Activated CD4-positive, alpha-beta T cell treated with anti-CD3 and anti-CD28 coated beads for 36 hours (primary cell): ENCODE data around the gene CD209. TPM values are rescaled to one million over a fixed set of nuclear protein-coding genes. Genes with fewer than 3 reads are reported as not detected.

Experiments
- ATAC-seq: fragments of 200-7000 bp; cut with Tn5 transposase; one replicate; pipeline ENCODE4 v1.10.0; 2021; ENCODE audit warnings: mild to moderate bottlenecking, moderate library complexity
- CTCF ChIA-PET: fragments of 350-600 bp; sonication (Branson Sonifier 250); formaldehyde crosslinking; loops from one replicate; lab custom pipeline; 2021; ENCODE audit warnings: antibody characterized with exemption; lab: Charles Lee
- POLR2A ChIA-PET: fragments of 350-600 bp; sonication (Branson Sonifier 250); formaldehyde crosslinking; loops from one replicate; lab custom pipeline; 2021; ENCODE audit warnings: antibody characterized with exemption, inconsistent platforms; lab: Charles Lee
- DNase-seq: peaks from one replicate; pipeline ENCODE4 v3.0.0-alpha.2; 2020
- H3K27ac Mint-ChIP-seq: one replicate; pipeline ENCODE4 v1.8.0; 2021; ENCODE audit warnings: mixed read lengths
- H3K27me3 Mint-ChIP-seq: one replicate; pipeline ENCODE4 v1.8.0; 2021; ENCODE audit warnings: mixed read lengths
- H3K36me3 Mint-ChIP-seq: one replicate; pipeline ENCODE4 v1.8.0; 2021; ENCODE audit warnings: low read depth, mixed read lengths
- H3K4me1 Mint-ChIP-seq: one replicate; pipeline ENCODE4 v1.8.0; 2021; ENCODE audit warnings: mixed read lengths
- H3K4me3 Mint-ChIP-seq: one replicate; pipeline ENCODE4 v1.8.0; 2021; ENCODE audit warnings: mild to moderate bottlenecking, moderate library complexity, mixed read lengths
- H3K9me3 Mint-ChIP-seq: one replicate; pipeline ENCODE4 v1.8.0; 2021; ENCODE audit warnings: low read depth, mixed read lengths
- intact Hi-C, 2 experiments: fragments of 100-400 bp; cut with DNase I in 1 of 2; cut with micrococcal nuclease in 1 of 2; formaldehyde crosslinking; loops; one replicate each; pipeline versions ENCODE4 v1.14.2 to v1.15.1; 2022 to 2024; cut with DNase I, micrococcal nuclease
- total RNA-seq, 2 experiments: library from RNA; stranded (reverse); gene quantifications; one replicate each; pipeline ENCODE4 v1.2.3, GENCODE V29; 2021

The CD209 gene
- total RNA-seq, 2 experiments from 2014 or later = not detected

DNA sequence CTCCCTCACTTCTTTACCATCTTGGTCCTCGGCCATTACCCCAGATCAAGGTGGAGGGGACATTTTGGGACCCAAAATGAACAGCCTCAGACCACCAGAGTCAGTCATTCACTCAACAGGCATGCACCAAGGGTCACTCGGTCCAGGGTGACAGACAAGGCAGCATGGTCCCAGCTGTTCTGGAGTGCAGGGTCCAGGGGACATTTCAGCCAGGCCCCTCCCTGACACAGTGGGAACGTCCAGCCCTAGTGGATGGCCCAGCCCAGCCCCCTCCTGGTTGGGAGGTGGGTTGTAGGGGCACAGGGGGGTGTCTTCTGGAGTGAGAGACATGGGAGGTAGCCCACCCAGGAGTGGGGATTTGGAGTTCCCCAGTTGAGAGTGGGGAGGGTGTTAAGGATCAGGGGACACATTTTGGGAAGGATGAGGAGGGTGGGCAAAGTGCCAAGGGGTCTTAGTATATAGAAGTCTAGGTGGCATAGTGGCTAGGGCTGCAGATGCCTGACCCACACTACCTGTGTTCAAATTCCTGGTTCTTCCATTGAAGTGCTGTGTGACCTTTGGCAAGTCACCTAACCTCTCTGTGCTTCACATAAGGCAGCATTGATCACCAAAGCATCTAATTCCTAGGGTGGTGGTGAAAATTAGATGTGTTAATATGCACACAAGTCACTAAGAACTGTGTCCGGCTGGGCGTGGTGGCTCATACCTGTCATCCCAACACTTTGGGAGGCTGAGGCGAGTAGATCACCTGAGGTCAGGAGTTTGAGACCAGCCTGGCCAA lies 42.9 kb downstream of the CD209 start:
- Mint-ChIP-seq H3K27me3 (no peaks in the 10 kb centered on the region), H3K9me3 (no peaks in the 10 kb centered on the region), H3K27ac (no peak overlapping the region), H3K4me3 (no peak overlapping the region), H3K4me1 (peaks cover 45% of the 10 kb centered on the region), H3K36me3 (no peaks in the 10 kb centered on the region)
- DNase-seq = no peak
- POLR2A ChIA-PET = interaction anchor here (0.7 kb wide), 2 partner anchors 18 to 136 kb away, joined by 3 read pairs; no protein-coding TSS in a partner anchor
- intact Hi-C loops = loop anchor here (1.0 to 5.0 kb wide), 3 partner anchors 33 to 103 kb away; no protein-coding TSS in a partner anchor
- CTCF ChIA-PET = interaction anchor here (2.2 kb wide), 1 partner anchor 137 kb away, joined by 8 read pairs; no protein-coding TSS in a partner anchor
- ATAC-seq = no peak

DNA sequence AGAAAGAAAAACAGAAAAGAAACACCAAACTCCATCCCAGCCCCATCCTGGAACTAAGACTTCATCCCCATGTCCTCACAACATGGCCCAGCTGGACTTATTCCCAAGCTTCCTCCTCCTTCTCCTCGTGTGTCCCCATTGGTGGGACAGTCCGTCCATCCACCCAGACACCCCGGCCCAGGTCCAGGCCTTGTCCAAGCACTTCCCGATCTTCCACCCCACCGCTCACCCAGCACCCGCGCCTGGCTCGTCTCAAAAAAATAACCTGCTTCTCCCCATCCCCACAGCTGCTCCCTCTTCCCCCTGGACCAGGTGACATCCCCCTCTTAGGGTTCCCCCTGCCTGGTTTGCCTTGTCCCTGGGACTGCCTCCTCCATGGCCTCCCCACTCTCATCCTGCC lies 44.0 kb downstream of the CD209 start:
- ATAC-seq = no peak
- intact Hi-C loops = loop anchor here in 1 of 2 experiments (5.0 kb wide), 1 partner anchor 34 kb away; no protein-coding TSS in a partner anchor
- Mint-ChIP-seq H3K9me3 (no peaks in the 10 kb centered on the region), H3K27ac (no peak overlapping the region), H3K27me3 (peaks cover 5% of the 10 kb centered on the region), H3K4me1 (peaks cover 50% of the 10 kb centered on the region), H3K4me3 (no peak overlapping the region), H3K36me3 (no peaks in the 10 kb centered on the region)
- POLR2A ChIA-PET = no interaction called here
- DNase-seq = no peak
- CTCF ChIA-PET = no interaction called here

DNA sequence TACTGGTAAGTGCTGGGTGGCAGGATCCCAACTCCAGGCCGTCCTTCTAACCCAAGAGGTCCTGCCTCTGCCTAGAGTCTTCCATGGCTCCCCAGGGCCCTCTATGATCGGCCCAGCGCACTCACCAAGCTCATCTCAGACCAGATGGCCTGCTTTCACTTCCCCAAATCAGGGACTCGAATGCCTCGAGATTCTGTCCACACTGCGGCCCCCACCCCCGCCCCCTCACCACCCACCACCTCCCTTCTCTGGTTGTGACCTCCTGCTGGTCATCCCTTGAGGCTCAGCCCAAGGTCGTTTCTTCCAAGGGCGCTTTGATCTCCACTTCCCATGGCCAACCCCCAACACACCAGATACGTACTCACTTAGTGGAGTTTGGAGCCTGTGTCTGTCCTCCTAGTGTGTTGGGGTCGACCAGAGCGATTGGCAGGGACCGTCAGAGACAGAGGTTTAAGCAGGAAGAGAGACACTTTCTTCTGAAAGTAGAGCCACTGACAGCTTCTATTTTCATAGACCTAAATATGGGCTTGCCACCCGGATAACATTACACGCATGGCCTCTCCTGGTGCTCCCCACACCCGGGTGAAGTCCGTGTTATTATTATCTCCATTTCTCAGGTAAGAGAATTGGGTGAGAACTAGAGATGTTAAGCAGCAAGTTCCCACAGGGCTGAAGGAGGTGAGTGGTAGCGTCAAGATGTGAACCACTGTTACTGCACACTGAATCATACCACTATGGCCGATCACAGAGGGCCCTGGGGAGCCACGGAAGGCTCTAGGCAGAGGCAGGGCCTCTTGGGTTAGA lies 45.5 kb downstream of the CD209 start, which contains the start of gene FCER2:
FCER2 (minus strand) TSS at position 478 of the 804 bp plus-strand sequence. CDS start 2,371 bp downstream, outside the sequence.
- Mint-ChIP-seq H3K27ac (peak within 1 kb of the TSS; percentile 38), H3K36me3 (no peaks in the 10 kb centered on the region), H3K27me3 (peaks cover 8% of the 10 kb centered on the region), H3K4me3 (no peak within 1 kb of the TSS), H3K4me1 (peaks cover 44% of the 10 kb centered on the region), H3K9me3 (no peaks in the 10 kb centered on the region)
- POLR2A ChIA-PET = no interaction called here
- DNase-seq (no peak), ATAC-seq (no peak)
- CTCF ChIA-PET = interaction anchor here (0.6 kb wide), 2 partner anchors 242 to 281 kb away, joined by 3 read pairs; partner anchors contain the start of gene TIMM44
- intact Hi-C loops = loop anchor here in 1 of 2 experiments (5.0 kb wide), 1 partner anchor 35 kb away; no protein-coding TSS in a partner anchor

DNA sequence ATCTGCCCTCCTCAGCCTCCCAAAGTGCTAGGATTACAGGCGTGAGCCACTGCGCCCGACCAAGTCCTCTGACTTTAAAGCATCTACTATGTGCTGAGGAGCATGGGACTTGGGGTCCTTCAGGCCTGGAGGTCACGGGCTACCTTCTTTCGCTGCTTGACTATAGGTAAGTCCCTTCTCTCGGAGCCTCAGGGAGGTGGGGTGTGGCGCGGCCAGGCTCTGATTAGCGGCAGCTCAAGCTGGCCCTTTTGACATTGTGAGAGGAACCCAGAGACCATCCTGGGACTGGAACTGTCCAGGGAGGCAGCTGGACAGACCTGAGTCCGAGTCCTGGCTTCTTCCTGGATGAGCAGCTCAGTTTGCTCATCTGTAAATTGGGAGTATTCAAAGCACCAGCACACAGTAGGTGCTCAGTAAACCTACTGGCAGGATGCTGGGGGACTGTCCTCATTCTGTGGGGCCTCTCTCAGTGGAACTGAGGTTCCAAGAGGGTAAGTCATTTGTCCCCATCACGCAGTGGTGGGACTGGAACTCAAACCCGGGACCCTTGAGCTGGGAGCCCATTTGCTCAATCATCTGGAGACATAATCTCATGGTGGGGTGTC lies 46.2 kb downstream of the CD209 start:
- DNase-seq = no peak
- ChIA-PET CTCF (interaction anchor here (0.6 to 1.5 kb wide), 3 partner anchors 133 to 281 kb away, joined by 3 to 4 read pairs (median 3); partner anchors contain the start of gene TIMM44), POLR2A (no interaction called here)
- no peaks in the 10 kb centered on the region for H3K36me3 Mint-ChIP-seq
- H3K4me1 Mint-ChIP-seq = peaks cover 37% of the 10 kb centered on the region
- H3K27ac Mint-ChIP-seq = no peak overlapping the region
- no peak for ATAC-seq
- intact Hi-C loops = loop anchor here in 1 of 2 experiments (5.0 kb wide), 1 partner anchor 36 kb away; no protein-coding TSS in a partner anchor
- no peak overlapping the region for H3K4me3 Mint-ChIP-seq
- H3K27me3 Mint-ChIP-seq = peaks cover 11% of the 10 kb centered on the region
- H3K9me3 Mint-ChIP-seq = no peaks in the 10 kb centered on the region

DNA sequence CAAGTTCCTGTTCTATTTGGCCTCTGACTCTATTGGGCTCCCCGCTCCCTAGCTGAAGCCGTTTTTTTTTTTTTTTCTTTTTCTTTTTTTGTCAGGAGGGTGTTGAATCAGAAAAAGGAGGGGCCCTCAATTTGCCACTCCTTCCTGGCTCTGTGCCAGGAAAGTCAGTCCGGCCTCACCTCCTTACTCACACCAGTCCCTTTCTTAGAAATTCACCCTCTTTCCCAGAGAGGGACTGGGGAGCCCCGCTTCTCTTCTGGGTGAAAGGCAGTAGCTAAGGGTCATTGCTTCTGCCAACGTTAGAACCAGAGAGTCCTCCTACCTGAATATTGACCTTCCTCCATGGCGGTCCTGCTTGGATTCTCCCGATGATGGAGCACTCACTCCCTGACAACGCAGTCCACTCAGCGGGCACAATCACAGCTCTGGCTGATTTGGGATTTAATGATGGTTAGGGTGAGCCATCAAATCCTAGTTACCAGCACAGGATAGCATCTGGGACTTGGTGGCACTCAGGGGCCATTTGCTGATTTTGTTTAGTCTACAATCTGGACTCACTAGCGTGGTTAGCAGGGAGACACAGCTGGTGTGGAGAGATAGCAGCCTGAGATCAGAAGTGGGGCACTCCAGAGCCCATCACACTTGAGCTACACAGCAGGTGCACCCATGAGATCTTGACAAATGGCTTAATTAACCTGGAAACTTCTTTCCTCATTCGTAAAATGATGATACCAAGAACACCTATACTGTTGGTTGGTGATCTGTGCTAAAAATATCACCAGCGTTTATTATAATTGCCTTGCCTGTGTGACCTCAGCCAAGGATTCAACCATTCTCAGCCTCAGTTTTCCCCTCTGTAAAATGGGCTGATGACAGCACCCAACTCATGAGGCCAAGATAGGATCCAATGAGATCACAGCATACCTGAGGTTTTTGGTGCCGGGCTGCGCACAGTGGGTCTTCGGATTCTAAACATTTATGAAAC lies 47.6 kb downstream of the CD209 start:
- POLR2A ChIA-PET = no interaction called here
- DNase-seq (peak; percentile 80), ATAC-seq (peak; percentile 78)
- no peaks in the 10 kb centered on the region for H3K9me3 Mint-ChIP-seq
- H3K4me3 Mint-ChIP-seq = peak overlapping the region; percentile 46
- H3K4me1 Mint-ChIP-seq = peaks cover 23% of the 10 kb centered on the region
- CTCF ChIA-PET = interaction anchor here (0.6 to 1.5 kb wide), 4 partner anchors 19 to 132 kb away, joined by 3 to 4 read pairs (median 4); partner anchors contain the start of gene TRAPPC5
- no peaks in the 10 kb centered on the region for H3K36me3 Mint-ChIP-seq
- intact Hi-C loops = loop anchor here (2.0 to 5.0 kb wide), 3 partner anchors 38 to 73 kb away; no protein-coding TSS in a partner anchor
- H3K27ac Mint-ChIP-seq = peak overlapping the region; percentile 39
- peaks cover 13% of the 10 kb centered on the region for H3K27me3 Mint-ChIP-seq

DNA sequence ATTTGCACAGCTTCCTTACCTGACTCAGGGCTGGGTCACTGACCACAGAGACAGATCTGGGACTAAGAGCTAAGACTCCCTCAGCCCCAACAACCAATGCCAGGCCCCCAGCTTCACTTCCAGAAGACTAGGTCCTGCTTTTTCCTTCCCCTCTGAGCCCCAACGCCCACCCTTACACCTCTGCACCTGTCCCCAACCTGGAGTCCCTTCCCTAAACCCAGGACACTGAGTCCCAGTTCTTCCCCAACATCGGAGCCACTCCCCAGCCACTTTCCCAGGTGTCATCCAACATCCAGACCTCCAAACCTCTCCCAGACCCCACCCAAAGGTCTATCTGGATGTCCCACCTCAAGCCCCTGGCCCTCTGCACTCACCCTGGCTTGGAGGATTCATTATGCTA lies 48.3 kb downstream of the CD209 start:
- Mint-ChIP-seq H3K36me3 (no peaks in the 10 kb centered on the region), H3K27ac (peak overlapping the region; percentile 39), H3K9me3 (no peaks in the 10 kb centered on the region), H3K4me3 (peak overlapping the region; percentile 46), H3K4me1 (peaks cover 22% of the 10 kb centered on the region), H3K27me3 (peaks cover 13% of the 10 kb centered on the region)
- ATAC-seq = no peak
- intact Hi-C loops = loop anchor here in 1 of 2 experiments (2.0 kb wide), 2 partner anchors 52 to 74 kb away; no protein-coding TSS in a partner anchor
- ChIA-PET POLR2A (no interaction called here), CTCF (interaction anchor here (0.6 to 2.6 kb wide), 6 partner anchors 10 to 694 kb away, joined by 3 to 9 read pairs (median 4); partner anchors contain the start of gene TRAPPC5)
- DNase-seq = no peak

DNA sequence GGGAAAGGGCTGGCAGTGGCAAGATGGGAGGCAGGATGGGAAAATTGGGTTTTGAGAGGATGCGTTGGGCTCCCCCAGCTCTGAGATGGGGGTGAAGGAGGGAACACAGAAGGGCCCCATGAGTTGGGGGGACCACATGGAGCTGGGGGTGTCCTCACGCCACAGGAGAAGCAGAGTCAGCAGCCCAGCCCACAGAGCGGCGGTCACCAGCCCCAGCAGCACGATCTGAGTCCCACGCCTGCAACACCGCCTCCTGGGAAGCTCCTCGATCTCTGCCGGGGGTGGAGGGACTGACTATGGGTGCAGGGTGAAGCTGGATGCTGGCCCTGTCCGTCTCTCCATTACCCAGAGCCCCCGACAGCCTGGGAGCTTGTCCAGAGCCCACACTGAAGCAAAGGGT lies 48.8 kb downstream of the CD209 start:
- intact Hi-C loops = loop anchor here in 1 of 2 experiments (2.0 kb wide), 2 partner anchors 52 to 74 kb away; no protein-coding TSS in a partner anchor
- POLR2A ChIA-PET = no interaction called here
- ATAC-seq (no peak), DNase-seq (no peak)
- H3K4me3 Mint-ChIP-seq = peak overlapping the region; percentile 46
- H3K9me3 Mint-ChIP-seq = no peaks in the 10 kb centered on the region
- CTCF ChIA-PET = interaction anchor here (0.6 to 2.6 kb wide), 9 partner anchors 10 to 694 kb away, joined by 3 to 9 read pairs (median 3); partner anchors contain the start of gene TRAPPC5
- H3K27ac Mint-ChIP-seq = no peak overlapping the region
- no peaks in the 10 kb centered on the region for H3K36me3 Mint-ChIP-seq
- H3K27me3 Mint-ChIP-seq = peaks cover 13% of the 10 kb centered on the region
- peaks cover 18% of the 10 kb centered on the region for H3K4me1 Mint-ChIP-seq

DNA sequence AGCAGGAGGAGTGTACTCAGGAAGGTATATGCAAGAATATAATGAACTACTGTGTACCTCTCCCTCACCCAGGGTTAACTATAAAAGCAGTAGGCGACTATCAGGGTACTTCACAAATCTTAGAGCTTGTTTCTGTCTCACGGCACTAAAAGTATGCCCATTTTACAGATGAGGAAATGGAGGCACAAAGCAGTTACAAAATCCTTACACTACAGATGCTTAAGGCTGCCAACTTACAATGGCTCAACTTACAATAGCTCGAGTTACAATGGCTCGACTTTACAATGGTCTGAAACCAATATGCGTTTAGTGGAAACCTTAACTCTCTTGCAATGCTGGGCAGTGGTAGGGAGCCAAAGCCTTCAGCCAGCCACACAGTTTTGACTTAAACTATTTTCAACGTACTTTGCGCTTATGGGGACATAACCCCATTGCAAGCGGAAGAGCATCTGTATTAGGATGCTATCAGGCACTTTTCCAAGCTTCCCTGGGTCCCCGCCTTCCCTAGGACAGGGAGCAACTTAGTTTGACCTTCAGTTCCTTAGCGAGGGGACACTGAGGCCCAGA lies 49.5 kb downstream of the CD209 start:
- CTCF ChIA-PET = interaction anchor here (0.6 to 2.6 kb wide), 7 partner anchors 14 to 171 kb away, joined by 3 to 9 read pairs (median 3); partner anchors contain the start of gene TRAPPC5

DNA sequence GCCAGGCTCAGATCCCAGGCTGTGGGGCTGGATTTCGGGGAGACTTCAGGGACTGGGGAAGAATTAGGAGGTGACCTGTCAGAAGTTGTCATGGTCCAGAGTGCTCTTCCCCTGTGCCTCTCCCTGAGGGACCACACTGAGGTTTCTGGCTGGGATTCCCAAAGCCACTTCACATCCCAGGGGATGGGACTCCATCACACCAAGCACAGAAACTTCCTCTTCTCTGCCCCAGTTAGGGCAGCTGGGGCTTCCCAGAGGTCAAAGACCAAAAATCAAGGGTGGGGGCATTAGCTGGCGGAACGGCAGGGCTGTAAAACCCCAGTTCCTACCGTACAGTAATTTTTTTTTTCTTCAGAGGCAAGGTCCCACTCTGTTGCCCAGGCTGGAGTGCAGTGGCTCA lies 52.8 kb downstream of the CD209 start:
- H3K27ac Mint-ChIP-seq = no peak overlapping the region
- ChIA-PET CTCF (no interaction called here), POLR2A (no interaction called here)
- H3K4me1 Mint-ChIP-seq = peaks cover 8% of the 10 kb centered on the region
- ATAC-seq (no peak), DNase-seq (no peak)
- H3K27me3 Mint-ChIP-seq = peaks cover 13% of the 10 kb centered on the region
- H3K4me3 Mint-ChIP-seq = no peak overlapping the region
- H3K9me3 Mint-ChIP-seq = no peaks in the 10 kb centered on the region
- no peaks in the 10 kb centered on the region for H3K36me3 Mint-ChIP-seq
- intact Hi-C loops = no loop called here

More for the DNA sequence above, 49.5 kb downstream of the CD209 start:
- ATAC-seq (no peak), DNase-seq (no peak)
- POLR2A ChIA-PET = interaction anchor here (0.7 kb wide), 1 partner anchor 1016 kb away, joined by 4 read pairs; no protein-coding TSS in a partner anchor
- Mint-ChIP-seq H3K36me3 (no peaks in the 10 kb centered on the region), H3K27ac (no peak overlapping the region), H3K4me3 (no peak overlapping the region), H3K9me3 (no peaks in the 10 kb centered on the region), H3K27me3 (peaks cover 13% of the 10 kb centered on the region), H3K4me1 (peaks cover 15% of the 10 kb centered on the region)
- intact Hi-C loops = loop anchor here in 1 of 2 experiments (2.0 kb wide), 2 partner anchors 53 to 75 kb away; no protein-coding TSS in a partner anchor
